ENCODE results near the gene SHC1. TPM values are rescaled to one million over a fixed set of nuclear protein-coding genes. Genes with fewer than 3 reads are reported as not detected.

The SHC1 gene
- 92.5 TPM for total RNA-seq

GRCh38 chr1:154970631-154971340 is at the start of gene SHC1:
Gene SHC1, minus strand, starts transcription at chr1:154970747. Its CDS starts 221 bp downstream, at chr1:154970526.
- DNase-seq (ENCODE audit: low spot score) (peak; percentile 97), ATAC-seq (peak; percentile 74)
- intact Hi-C loops (cut with DNase I): no loop called here

GRCh38 chr1:155019377-155020245 is 49.1 kb upstream of the SHC1 start:
- ATAC-seq (no peak), DNase-seq (ENCODE audit: low spot score) (no peak)
- intact Hi-C loops (cut with DNase I): no loop called here

DNA sequence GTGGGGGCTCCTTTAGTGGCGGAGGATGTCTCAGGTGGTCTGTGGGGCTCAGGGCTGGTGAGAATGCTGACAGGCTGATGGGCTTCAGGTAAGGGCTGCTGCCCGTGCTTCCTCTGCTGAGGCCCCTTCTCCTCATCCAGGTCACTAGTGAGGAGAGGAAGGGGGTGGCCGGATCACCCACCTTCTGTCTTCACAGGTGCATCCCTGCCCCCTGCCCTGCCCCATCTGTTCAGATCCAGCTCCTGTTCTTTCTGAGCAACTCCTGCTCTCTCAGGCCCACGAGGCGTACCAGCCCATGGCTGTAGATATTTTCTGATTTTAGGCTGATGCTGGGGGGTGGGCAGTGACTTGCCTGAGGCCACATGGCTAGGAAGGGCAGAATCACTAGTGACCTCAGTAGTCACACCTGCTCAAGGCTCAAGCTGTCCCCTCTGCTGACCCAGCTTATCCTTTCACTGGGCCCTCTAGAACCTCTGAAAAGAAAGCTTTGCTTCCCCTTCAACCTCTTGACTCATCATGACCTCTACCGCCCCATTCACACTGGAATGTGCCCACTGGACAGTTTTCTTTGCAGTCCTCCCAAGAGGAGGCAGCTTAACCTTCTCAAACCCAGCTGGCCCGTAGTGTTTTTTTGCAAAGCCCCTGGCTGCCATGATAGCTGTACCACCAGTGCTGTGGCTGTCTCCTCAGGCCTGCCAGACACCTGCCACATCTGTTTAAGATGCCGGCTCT is 48.2 kb upstream of the SHC1 start:
- DNase-seq (ENCODE audit: low spot score): no peak
- intact Hi-C loops (cut with DNase I): no loop called here
- no peak for ATAC-seq

GRCh38 chr1:155017946-155018316 is 47.4 kb upstream of the SHC1 start:
- intact Hi-C loops (cut with DNase I): no loop called here
- DNase-seq (ENCODE audit: low spot score) (no peak), ATAC-seq (peak; percentile 1)

DNA sequence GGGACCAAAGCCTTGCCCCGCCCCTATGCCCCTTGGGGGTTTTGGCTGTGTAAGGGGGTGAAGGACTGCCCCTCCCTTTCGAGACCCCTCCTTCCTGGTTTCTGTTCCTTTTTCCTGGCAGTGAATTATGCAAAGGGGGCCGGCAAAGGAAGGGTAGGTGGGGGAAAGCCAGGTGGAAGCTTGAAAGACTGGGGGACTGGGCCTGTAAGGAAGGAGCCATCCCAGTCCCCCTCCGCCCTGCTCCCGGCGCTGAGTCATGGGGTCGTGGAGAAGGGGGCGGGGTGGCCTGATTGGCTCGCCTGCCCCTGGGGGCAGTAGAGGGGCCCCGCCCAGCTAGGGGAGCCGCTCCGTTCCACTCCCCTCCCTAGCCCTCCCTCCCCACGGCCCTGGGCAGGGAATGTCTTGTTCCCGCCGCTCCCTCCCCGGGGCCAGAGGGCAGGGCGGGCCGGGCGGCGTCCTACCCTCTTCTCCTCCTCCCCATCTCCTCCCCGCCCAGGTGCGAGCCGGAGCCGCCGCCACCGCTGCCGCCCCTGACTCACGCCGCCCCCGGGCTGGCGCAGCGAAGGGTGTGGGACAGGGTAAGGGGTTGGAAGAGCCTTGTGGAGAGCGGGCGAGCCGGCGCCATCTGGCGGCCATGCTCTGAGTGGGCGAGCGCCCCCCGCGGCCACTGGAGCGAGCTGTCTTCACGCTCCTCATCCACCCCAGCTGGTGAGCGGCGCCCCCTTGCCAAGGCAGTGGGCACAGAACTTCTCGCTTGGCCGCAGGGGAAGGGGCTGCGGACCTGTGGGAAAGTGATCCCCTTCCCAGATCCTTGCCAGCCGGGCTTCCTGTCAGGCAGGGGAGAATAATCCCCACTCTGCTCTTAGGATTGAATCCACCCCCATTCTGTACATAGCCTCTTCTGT is 46.7 kb upstream of the SHC1 start:
- ATAC-seq: peak; percentile 95
- intact Hi-C loops (cut with DNase I): no loop called here
- DNase-seq (ENCODE audit: low spot score): peak; percentile 92

DNA sequence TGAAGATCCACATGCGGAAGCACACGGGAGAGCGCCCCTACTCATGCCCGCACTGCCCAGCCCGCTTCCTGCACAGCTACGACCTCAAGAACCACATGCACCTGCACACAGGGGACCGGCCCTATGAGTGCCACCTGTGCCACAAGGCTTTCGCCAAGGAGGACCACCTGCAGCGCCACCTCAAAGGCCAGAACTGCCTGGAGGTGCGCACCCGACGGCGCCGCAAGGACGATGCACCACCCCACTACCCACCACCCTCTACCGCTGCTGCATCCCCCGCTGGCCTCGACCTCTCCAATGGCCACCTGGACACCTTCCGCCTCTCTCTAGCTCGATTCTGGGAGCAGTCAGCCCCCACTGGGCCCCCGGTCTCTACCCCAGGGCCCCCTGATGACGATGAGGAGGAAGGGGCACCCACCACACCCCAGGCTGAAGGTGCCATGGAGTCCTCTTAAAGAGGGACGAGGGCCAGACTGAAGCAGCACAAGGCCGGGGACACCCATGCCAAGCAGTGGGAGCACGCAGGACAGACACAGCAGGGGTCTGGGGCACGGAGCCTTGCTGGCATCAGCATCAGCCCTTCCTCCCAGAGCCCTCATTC is 45.8 kb upstream of the SHC1 start:
- DNase-seq (ENCODE audit: low spot score) (no peak), ATAC-seq (no peak)
- intact Hi-C loops (cut with DNase I): no loop called here

- DNase-seq (ENCODE audit: low spot score) (no peak), ATAC-seq (no peak)
- intact Hi-C loops (cut with DNase I): no loop called here
Measured at GRCh38 chr1:155015527-155016230, 45.1 kb upstream of the SHC1 start.

GRCh38 chr1:155014709-155015508 is 44.4 kb upstream of the SHC1 start:
- no peak for DNase-seq (ENCODE audit: low spot score)
- intact Hi-C loops (cut with DNase I): no loop called here
- no peak for ATAC-seq

- intact Hi-C loops (cut with DNase I): no loop called here
- DNase-seq (ENCODE audit: low spot score) (no peak), ATAC-seq (no peak)
Measured at GRCh38 chr1:155013632-155014031, 43.1 kb upstream of the SHC1 start.

DNA sequence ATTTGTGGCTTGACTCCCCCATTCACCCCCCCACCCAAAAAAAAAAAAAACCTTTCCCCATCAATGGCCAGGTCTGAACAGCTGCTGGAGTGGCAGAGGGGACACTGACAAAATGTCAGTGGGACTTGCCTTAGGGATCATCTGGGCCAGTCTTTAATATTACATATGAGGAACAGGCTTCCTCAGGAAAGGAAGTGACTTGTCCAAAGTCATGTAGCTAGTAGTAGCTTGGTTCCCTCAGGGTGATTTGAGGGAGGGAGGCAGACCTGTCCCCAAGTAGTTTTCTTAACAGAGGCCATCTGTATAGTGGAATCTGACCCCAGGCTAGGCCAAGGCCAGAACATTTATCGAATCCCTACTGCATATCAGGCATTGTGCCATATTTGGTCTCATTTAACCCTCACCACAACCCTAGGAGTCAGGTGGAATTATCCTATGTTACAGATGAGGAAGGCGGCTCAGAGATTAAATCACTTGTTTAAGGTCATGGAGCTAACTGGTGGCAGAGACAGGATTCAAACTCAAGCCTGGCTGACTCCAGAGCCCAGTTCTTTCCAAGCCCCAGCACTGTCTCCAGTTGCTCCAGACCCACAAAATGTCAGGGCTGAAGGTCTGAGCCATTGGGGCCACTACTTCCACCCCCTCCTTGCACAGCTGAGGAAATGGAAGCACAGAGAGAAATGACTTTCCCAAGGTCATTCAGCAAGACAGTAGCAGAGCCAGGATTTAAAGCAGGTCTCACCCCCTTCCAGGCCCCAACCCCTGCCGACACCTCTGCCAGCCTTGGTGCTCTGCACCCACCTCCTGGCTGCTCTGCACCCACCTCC is 42.4 kb upstream of the SHC1 start:
- DNase-seq (ENCODE audit: low spot score) (no peak), ATAC-seq (no peak)
- intact Hi-C loops (cut with DNase I): no loop called here

GRCh38 chr1:155012026-155012546 is 41.5 kb upstream of the SHC1 start:
- ATAC-seq (peak; percentile 78), DNase-seq (ENCODE audit: low spot score) (peak; percentile 88)
- intact Hi-C loops (cut with DNase I): no loop called here

GRCh38 chr1:155011437-155012025 is 41.0 kb upstream of the SHC1 start:
- intact Hi-C loops (cut with DNase I): no loop called here
- no peak for ATAC-seq
- DNase-seq (ENCODE audit: low spot score): no peak

DNA sequence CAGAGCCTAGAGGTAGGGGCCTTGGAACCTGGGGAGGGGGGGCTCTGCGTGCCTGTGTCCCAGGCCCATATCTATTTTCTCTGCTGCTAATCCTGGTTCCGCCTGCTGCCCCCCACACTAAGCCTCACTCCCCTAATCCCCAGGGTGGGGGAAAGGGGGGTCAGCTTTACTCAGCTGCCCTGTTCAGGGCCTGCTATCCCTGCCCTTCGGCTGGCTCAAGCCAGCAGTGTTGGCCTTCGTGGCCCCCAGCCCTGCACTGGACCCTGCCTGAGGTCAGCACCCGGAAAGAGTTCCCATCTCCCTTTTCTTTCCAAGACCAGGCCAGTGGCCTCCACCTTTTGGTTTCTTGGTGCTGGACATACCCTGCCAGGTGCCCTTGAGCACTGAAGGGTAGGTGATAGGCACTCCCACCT is 40.5 kb upstream of the SHC1 start:
- no peak for ATAC-seq
- intact Hi-C loops (cut with DNase I): no loop called here
- DNase-seq (ENCODE audit: low spot score): no peak

GRCh38 chr1:155010211-155010918 is 39.8 kb upstream of the SHC1 start:
- no peak for DNase-seq (ENCODE audit: low spot score)
- intact Hi-C loops (cut with DNase I): no loop called here

GRCh38 chr1:155009742-155010141 is 39.2 kb upstream of the SHC1 start:
- no peak for ATAC-seq
- intact Hi-C loops (cut with DNase I): no loop called here
- no peak for DNase-seq (ENCODE audit: low spot score)

More at GRCh38 chr1:155010211-155010918, 39.8 kb upstream of the SHC1 start:
- no peak for ATAC-seq

All from sciatic nerve (tissue), 2 donors.